Mucosa of gallbladder (tissue), 1 donor: ENCODE measurements around the gene THRB. TPM values are rescaled to one million over a fixed set of nuclear protein-coding genes. Genes with fewer than 3 reads are reported as not detected.

Experiments used
- DNase-seq: peaks from one replicate; pipeline ENCODE4 v3.0.0-alpha.2; 2020; ENCODE audit warnings: low spot score
- total RNA-seq: library from RNA; stranded (reverse); gene quantifications from one replicate; pipeline ENCODE4 v1.2.1, GENCODE V29; 2021
- donor health status: DM: no; HTN: no; CAD: no.

Gene THRB
- total RNA-seq, 1 donor from 2014 or later, result 7.1 TPM

- no peak for DNase-seq
These were observed 183.8 kb downstream of the THRB start for GRCh38 chr3:24310887-24311286.

- no peak for DNase-seq
These were observed 188.1 kb downstream of the THRB start for GRCh38 chr3:24306518-24306917.

- no peak for DNase-seq
These were observed 188.7 kb downstream of the THRB start for GRCh38 chr3:24305795-24306467.

- DNase-seq, result no peak
These were observed 191.4 kb downstream of the THRB start for GRCh38 chr3:24303057-24303754.

GRCh38 chr3:24302396-24302795, 192.3 kb downstream of the THRB start:
- DNase-seq, result no peak

GRCh38 chr3:24300949-24301348, 193.7 kb downstream of the THRB start:
- no peak for DNase-seq

- no peak for DNase-seq
These were observed 194.6 kb downstream of the THRB start for GRCh38 chr3:24299806-24300626.

GRCh38 chr3:24299246-24299805, 195.3 kb downstream of the THRB start:
- no peak for DNase-seq

- DNase-seq, result no peak
These were observed 198.0 kb downstream of the THRB start for GRCh38 chr3:24296441-24297205.

GRCh38 chr3:24294150-24294549, 200.5 kb downstream of the THRB start:
- DNase-seq, result no peak

- no peak for DNase-seq
These were observed 203.0 kb downstream of the THRB start for GRCh38 chr3:24291646-24292045.

- DNase-seq, result no peak
These were observed 204.1 kb downstream of the THRB start for GRCh38 chr3:24290596-24290995.

GRCh38 chr3:24288496-24289236, 206.0 kb downstream of the THRB start:
- no peak for DNase-seq

GRCh38 chr3:24287755-24288450, 206.7 kb downstream of the THRB start:
- no peak for DNase-seq

GRCh38 chr3:24286405-24286804, 208.2 kb downstream of the THRB start:
- DNase-seq, result no peak

- DNase-seq, result no peak
These were observed 216.1 kb downstream of the THRB start for GRCh38 chr3:24278543-24278942.

GRCh38 chr3:24273491-24273890, 221.2 kb downstream of the THRB start:
- DNase-seq, result peak; percentile 19

- DNase-seq, result no peak
These were observed 221.8 kb downstream of the THRB start for GRCh38 chr3:24272875-24273274.

GRCh38 chr3:24272408-24272807, 222.2 kb downstream of the THRB start:
- no peak for DNase-seq

GRCh38 chr3:24271228-24271627, 223.4 kb downstream of the THRB start:
- DNase-seq, result no peak
